Psoas muscle (tissue), 8 donors: ENCODE measurements around the gene OR2V2. TPM values are rescaled to one million over a fixed set of nuclear protein-coding genes. Genes with fewer than 3 reads are reported as not detected.

Source experiments
- ATAC-seq, 4 donors: fragments of 200-7000 bp; cut with Tn5 transposase; one replicate each; pipeline ENCODE4 v1.9.1; 2020; ENCODE audit warnings: moderate library complexity in 3 of 4, mild to moderate bottlenecking in 2 of 4
- DNase-seq, 2 donors: peaks; one replicate each; pipeline ENCODE4 v3.0.0-alpha.2; 2020
- H3K27ac ChIP-seq: fragments of 200-600 bp; one replicate; pipeline ENCODE4 v1.8.0; 2022
- H3K27me3 ChIP-seq, 3 donors: fragments of 200-600 bp in 1 of 3; one replicate each; pipeline versions ENCODE4 v1.6.1 to v1.8.0; 2013 to 2022; ENCODE audit warnings: low read length in 2 of 3, mild to moderate bottlenecking in 2 of 3, moderate library complexity in 1 of 3; ENCODE audit not compliant: insufficient read depth in 3 of 3
- H3K36me3 ChIP-seq, 2 donors: fragments of 200-600 bp in 1 of 2; one replicate each; pipeline versions ENCODE4 v1.6.1 to v1.8.0; 2013 to 2022; ENCODE audit warnings: low read depth in 1 of 2, mild to moderate bottlenecking in 1 of 2, moderate library complexity in 1 of 2; ENCODE audit not compliant: insufficient read depth in 1 of 2
- H3K4me1 ChIP-seq: fragments of 200-600 bp; one replicate; pipeline ENCODE4 v1.8.0; 2022
- H3K4me3 ChIP-seq: fragments of 200-600 bp; one replicate; pipeline ENCODE4 v1.8.0; 2022; ENCODE audit warnings: mild to moderate bottlenecking
- H3K9me3 ChIP-seq: fragments of 200-600 bp; one replicate; pipeline ENCODE4 v1.8.0; 2022
- WGBS, 3 donors: extraction: QIAGEN DNeasy Blood & Tissue Kit; methylation state at CpG; one replicate each; pipeline versions ENCODE4 v1.1.6 to v1.1.7; 2013; 5-methylcytosine and 5-hydroxymethylcytosine counted together
- intact Hi-C, 2 donors: fragments of 100-400 bp; cut with DNase I; formaldehyde crosslinking; loops; one replicate each; pipeline versions ENCODE4 v1.11.0 to v1.14.2; 2022
- polyA plus RNA-seq, 3 donors: library from polyadenylated mRNA; stranded (reverse); fragments of 200-250 nt; gene quantifications; one replicate each; pipeline ENCODE4 v1.2.3, GENCODE V29; 2013
- total RNA-seq, 4 donors: library from RNA; stranded (reverse); fragmentation: NEBNext Ultra II Directional in 2 of 4; extraction: Animal tissue kit (Norgen Biotek cat#: 25700) in 2 of 4; gene quantifications; one replicate each; pipeline versions ENCODE4 v1.2.1 to v1.2.4, GENCODE V29; 2021 to 2023
- TF ChIP-seq, protein P1 (sequence below): fragments of 200-600 bp; IDR thresholded peaks from one replicate; pipeline ENCODE4 v1.8.0; 2022; ENCODE audit warnings: antibody characterized with exemption
- donor health status: healthy with polysubstance abuse.
- donor health status: DM: no; HTN: no; CAD: no; lungs with moderate emphysema.
- donor health status: Bipolar disorder and iron deficiency.
- donor health status: healthy.
- donor health status: DM: yes; HTN: yes; CAD: no.
- donor health status: DM: no; HTN: no; CAD: no.
- donor health status: DM: no; HTN: no; CAD: no.
- donor health status: DM: yes; HTN: yes; CAD: no.

The OR2V2 gene
- total and polyA plus RNA-seq, 7 donors, result not detected

GRCh38 chr5:181152406-181152805, 5.0 kb downstream of the OR2V2 start:
- Histone ChIP-seq H3K27ac (no peak overlapping the region), H3K4me1 (no peaks in the 10 kb centered on the region), H3K27me3 (peaks cover 0 to 42% (median 7%) of the 10 kb centered on the region in 3 donors), H3K9me3 (no peaks in the 10 kb centered on the region), H3K36me3 (no peaks in the 10 kb centered on the region), H3K4me3 (no peak overlapping the region)
- DNase-seq, result no peak
- intact Hi-C loops, result loop anchor here (10.0 kb wide), 1 partner anchor 288 kb away; the partner anchor contains the start of gene ZFP62 (in 2 of the 2)
- 67 to 70% (median 67%) methylated on average over 9 of the region's 9 CpGs for WGBS, 3 donors
- TF ChIP-seq, protein P1, sequence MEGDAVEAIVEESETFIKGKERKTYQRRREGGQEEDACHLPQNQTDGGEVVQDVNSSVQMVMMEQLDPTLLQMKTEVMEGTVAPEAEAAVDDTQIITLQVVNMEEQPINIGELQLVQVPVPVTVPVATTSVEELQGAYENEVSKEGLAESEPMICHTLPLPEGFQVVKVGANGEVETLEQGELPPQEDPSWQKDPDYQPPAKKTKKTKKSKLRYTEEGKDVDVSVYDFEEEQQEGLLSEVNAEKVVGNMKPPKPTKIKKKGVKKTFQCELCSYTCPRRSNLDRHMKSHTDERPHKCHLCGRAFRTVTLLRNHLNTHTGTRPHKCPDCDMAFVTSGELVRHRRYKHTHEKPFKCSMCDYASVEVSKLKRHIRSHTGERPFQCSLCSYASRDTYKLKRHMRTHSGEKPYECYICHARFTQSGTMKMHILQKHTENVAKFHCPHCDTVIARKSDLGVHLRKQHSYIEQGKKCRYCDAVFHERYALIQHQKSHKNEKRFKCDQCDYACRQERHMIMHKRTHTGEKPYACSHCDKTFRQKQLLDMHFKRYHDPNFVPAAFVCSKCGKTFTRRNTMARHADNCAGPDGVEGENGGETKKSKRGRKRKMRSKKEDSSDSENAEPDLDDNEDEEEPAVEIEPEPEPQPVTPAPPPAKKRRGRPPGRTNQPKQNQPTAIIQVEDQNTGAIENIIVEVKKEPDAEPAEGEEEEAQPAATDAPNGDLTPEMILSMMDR, result no peak
- ATAC-seq, result no peak

DNA sequence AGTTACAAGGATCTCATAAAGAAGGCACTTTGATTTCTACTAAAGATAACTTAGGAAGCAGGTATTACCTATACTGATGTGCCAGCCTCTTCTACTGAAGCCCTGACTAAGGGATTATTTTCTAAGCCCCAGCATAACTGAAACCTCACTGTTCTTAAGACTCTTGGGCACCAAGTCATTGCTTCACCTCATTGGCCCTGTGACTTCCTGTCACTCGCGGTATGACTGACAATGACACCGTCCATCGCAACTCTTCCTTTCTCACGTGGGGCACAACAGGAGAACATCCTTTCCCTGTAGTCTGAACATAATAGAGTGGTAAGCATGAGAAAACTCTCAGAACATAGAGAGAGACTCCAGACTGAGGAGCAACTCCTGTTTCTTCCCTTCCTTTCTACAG, 6.4 kb downstream of the OR2V2 start:
- 69 to 74% (median 71%) methylated on average over 5 of the region's 5 CpGs for WGBS, 3 donors
- no peaks in the 10 kb centered on the region for H3K9me3 ChIP-seq
- TF ChIP-seq, protein P1, result no peak
- no peaks in the 10 kb centered on the region for H3K4me1 ChIP-seq
- H3K4me3 ChIP-seq, result no peak overlapping the region
- DNase-seq (no peak), ATAC-seq (no peak)
- peaks cover 0 to 32% (median 7%) of the 10 kb centered on the region in 3 donors for H3K27me3 ChIP-seq
- intact Hi-C loops, result loop anchor here (10.0 kb wide), 1 partner anchor 289 kb away; the partner anchor contains the start of gene ZFP62 (in 2 of the 2)
- no peak overlapping the region for H3K27ac ChIP-seq
- no peaks in the 10 kb centered on the region for H3K36me3 ChIP-seq

- intact Hi-C loops, result loop anchor here (5.0 to 10.0 kb wide), 2 partner anchors 292 to 374 kb away; partner anchors contain the start of gene ZFP62 (in 2 of the 2)
Observed at GRCh38 chr5:181156758-181157157, 9.4 kb downstream of the OR2V2 start.

DNA sequence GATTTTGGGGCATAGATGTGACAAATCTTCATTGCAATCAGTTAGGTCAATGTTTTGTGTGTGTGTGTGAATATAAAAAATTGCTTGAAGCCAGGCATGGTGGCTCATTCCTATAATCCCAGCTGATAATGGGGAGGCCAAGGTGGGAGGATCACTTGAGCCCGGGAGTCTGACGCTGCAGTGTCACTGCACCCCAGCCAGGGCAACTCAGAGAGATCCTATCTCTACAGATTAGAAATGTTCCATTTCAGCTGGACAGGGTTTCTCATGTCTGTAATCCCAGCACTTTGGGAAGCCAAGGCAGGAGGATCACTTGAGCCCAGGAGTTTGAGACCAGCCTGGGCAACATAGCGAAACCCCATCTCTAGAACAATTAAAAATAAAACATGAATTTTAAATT, 11.5 kb downstream of the OR2V2 start:
- intact Hi-C loops, result loop anchor here (2.0 to 10.0 kb wide), 3 partner anchors 294 to 377 kb away; partner anchors contain the start of gene ZFP62 (in 2 of the 2)
- TF ChIP-seq, protein P1, result no peak
- Histone ChIP-seq H3K36me3 (no peaks in the 10 kb centered on the region), H3K9me3 (no peaks in the 10 kb centered on the region), H3K27ac (no peak overlapping the region), H3K4me1 (peaks cover 5% of the 10 kb centered on the region), H3K4me3 (no peak overlapping the region), H3K27me3 (no peaks in the 10 kb centered on the region)
- DNase-seq (no peak), ATAC-seq (no peak)
- WGBS, 3 donors, result 94 to 99% (median 97%) methylated on average over 3 of the region's 3 CpGs

More at GRCh38 chr5:181156758-181157157, 9.4 kb downstream of the OR2V2 start:
- H3K27me3 ChIP-seq, result peaks cover 0 to 5% (median 2%) of the 10 kb centered on the region in 3 donors
- peaks cover 5% of the 10 kb centered on the region for H3K4me1 ChIP-seq
- 40 to 50% (median 47%) methylated on average over 3 of the region's 3 CpGs for WGBS, 3 donors
- no peak overlapping the region for H3K4me3 ChIP-seq
- DNase-seq, result no peak
- H3K27ac ChIP-seq, result no peak overlapping the region
- H3K9me3 ChIP-seq, result no peaks in the 10 kb centered on the region
- no peak for ATAC-seq
- H3K36me3 ChIP-seq, result no peaks in the 10 kb centered on the region
- TF ChIP-seq, protein P1, result no peak
